Thyroid gland (tissue), 4 donors: ENCODE results near the gene MXD1.

Source experiments
- POLR2A ChIP-seq, 2 donors: fragments of 450-650 bp; IDR thresholded peaks; one replicate each; pipeline ENCODE4 v1.6.1; 2017; ENCODE audit warnings: antibody characterized with exemption in 2 of 2, mild to moderate bottlenecking in 2 of 2, moderate library complexity in 1 of 2
- TF ChIP-seq, protein P1 (sequence below), 6 experiments: fragments of 200-600 bp in 3 of 6; fragments of 450-650 bp in 3 of 6; sonication (generic) in 3 of 6; IDR thresholded peaks; one replicate each; pipeline ENCODE4 v1.5.1; 2016 to 2019; ENCODE audit warnings: antibody characterized with exemption in 6 of 6, mild to moderate bottlenecking in 2 of 6, inconsistent platforms in 1 of 6, moderate library complexity in 1 of 6

- TF ChIP-seq, protein P1, sequence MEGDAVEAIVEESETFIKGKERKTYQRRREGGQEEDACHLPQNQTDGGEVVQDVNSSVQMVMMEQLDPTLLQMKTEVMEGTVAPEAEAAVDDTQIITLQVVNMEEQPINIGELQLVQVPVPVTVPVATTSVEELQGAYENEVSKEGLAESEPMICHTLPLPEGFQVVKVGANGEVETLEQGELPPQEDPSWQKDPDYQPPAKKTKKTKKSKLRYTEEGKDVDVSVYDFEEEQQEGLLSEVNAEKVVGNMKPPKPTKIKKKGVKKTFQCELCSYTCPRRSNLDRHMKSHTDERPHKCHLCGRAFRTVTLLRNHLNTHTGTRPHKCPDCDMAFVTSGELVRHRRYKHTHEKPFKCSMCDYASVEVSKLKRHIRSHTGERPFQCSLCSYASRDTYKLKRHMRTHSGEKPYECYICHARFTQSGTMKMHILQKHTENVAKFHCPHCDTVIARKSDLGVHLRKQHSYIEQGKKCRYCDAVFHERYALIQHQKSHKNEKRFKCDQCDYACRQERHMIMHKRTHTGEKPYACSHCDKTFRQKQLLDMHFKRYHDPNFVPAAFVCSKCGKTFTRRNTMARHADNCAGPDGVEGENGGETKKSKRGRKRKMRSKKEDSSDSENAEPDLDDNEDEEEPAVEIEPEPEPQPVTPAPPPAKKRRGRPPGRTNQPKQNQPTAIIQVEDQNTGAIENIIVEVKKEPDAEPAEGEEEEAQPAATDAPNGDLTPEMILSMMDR (IDR thresholded peaks at IDR 0.05), result no peak
- no peak for TF ChIP-seq POLR2A (IDR thresholded peaks at IDR 0.05)
Measured at GRCh38 chr2:69977906-69978482, 63.1 kb downstream of the MXD1 start.
